ENCODE measurements around the gene SLC9C2. TPM values are rescaled to one million over a fixed set of nuclear protein-coding genes. Genes with fewer than 3 reads are reported as not detected.

The SLC9C2 gene
- polyA plus RNA-seq, 3 donors, result not detected

DNA sequence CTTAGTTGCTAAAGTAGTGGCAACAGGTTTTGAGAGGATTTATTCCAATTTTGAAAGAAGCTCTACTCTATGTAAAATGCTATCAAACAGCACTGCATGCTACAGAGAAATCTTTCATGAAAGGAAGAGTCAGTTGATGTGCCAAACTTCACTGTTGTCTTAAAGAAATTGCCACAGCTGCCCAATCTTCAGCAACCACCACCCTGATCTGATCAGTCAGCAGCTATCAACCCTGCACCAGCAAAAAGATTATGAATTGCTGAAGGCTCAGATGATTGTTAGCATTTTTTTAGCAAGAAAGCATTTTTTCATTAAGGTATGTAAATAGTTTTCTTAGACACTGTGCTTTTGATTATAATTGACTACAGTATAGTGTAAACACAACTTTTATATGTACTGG is 49.6 kb downstream of the SLC9C2 start:
- Histone ChIP-seq H3K4me2 (replicated peaks; ENCODE audit: extremely low read depth, low read length, poor library complexity, severe bottlenecking) (no peak overlapping the region), H3K4me3 (replicated peaks in 1 of 3; ENCODE audit: low read depth in 2 of 3, low read length in 3 of 3) (no peak overlapping the region), H3K4me1 (ENCODE audit: control insufficient read depth in 1 of 2, insufficient read depth in 2 of 2, low read length in 2 of 2) (no peaks in the 10 kb centered on the region), H2AFZ (ENCODE audit: insufficient read depth, low read depth, low read length, poor library complexity, severe bottlenecking) (no peak overlapping the region), H3K9me3 (replicated peaks in 1 of 2; ENCODE audit: control insufficient read depth in 1 of 2, insufficient read depth in 1 of 2, low read length in 2 of 2) (no peaks in the 10 kb centered on the region), H3K9ac (ENCODE audit: insufficient read depth, low read length, poor library complexity, severe bottlenecking) (no peak overlapping the region), H3K27ac (ENCODE audit: low read depth in 1 of 2, low read length in 2 of 2) (no peak overlapping the region), H4K20me1 (ENCODE audit: insufficient read depth, low read length) (no peaks in the 10 kb centered on the region), H3K79me2 (ENCODE audit: insufficient read depth, low read length) (no peaks in the 10 kb centered on the region), H3K27me3 (ENCODE audit: control insufficient read depth in 2 of 2, insufficient read depth in 2 of 2, low read length in 2 of 2) (no peaks in the 10 kb centered on the region), H3K36me3 (replicated peaks in 1 of 2; ENCODE audit: control insufficient read depth in 1 of 2, insufficient read depth in 2 of 2, low read length in 2 of 2) (no peaks in the 10 kb centered on the region)
- no peak for DNase-seq
- Mint-ChIP-seq H3K27me3 (ENCODE audit: low read depth in 3 of 3) (no peaks in the 10 kb centered on the region), H3K4me3 (no peak overlapping the region), H3K27ac (no peak overlapping the region), H3K9me3 (peaks cover 0 to 3% (median 0%) of the 10 kb centered on the region in 7 donors), H3K36me3 (no peaks in the 10 kb centered on the region), H3K4me1 (no peaks in the 10 kb centered on the region)
- intact Hi-C loops (cut with micrococcal nuclease), result no loop called here
- TF ChIP-seq CTCF (IDR thresholded peaks at IDR 0.05), result no peak

GRCh38 chr1:173551699-173552098 is 51.2 kb downstream of the SLC9C2 start:
- no peak for TF ChIP-seq CTCF (IDR thresholded peaks at IDR 0.05)
- no CpG with 5 or more reads among the region's 3 CpGs for WGBS (ENCODE audit: insufficient coverage)
- Histone ChIP-seq H3K27me3 (ENCODE audit: control insufficient read depth in 2 of 2, insufficient read depth in 2 of 2, low read length in 2 of 2) (no peaks in the 10 kb centered on the region), H3K9ac (ENCODE audit: insufficient read depth, low read length, poor library complexity, severe bottlenecking) (no peak overlapping the region), H3K4me2 (replicated peaks; ENCODE audit: extremely low read depth, low read length, poor library complexity, severe bottlenecking) (no peak overlapping the region), H3K9me3 (replicated peaks in 1 of 2; ENCODE audit: control insufficient read depth in 1 of 2, insufficient read depth in 1 of 2, low read length in 2 of 2) (no peaks in the 10 kb centered on the region), H3K4me1 (ENCODE audit: control insufficient read depth in 1 of 2, insufficient read depth in 2 of 2, low read length in 2 of 2) (no peaks in the 10 kb centered on the region), H2AFZ (ENCODE audit: insufficient read depth, low read depth, low read length, poor library complexity, severe bottlenecking) (no peak overlapping the region), H3K79me2 (ENCODE audit: insufficient read depth, low read length) (no peaks in the 10 kb centered on the region), H3K36me3 (replicated peaks in 1 of 2; ENCODE audit: control insufficient read depth in 1 of 2, insufficient read depth in 2 of 2, low read length in 2 of 2) (no peaks in the 10 kb centered on the region), H4K20me1 (ENCODE audit: insufficient read depth, low read length) (no peaks in the 10 kb centered on the region), H3K4me3 (replicated peaks in 1 of 3; ENCODE audit: low read depth in 2 of 3, low read length in 3 of 3) (no peak overlapping the region), H3K27ac (ENCODE audit: low read depth in 1 of 2, low read length in 2 of 2) (no peak overlapping the region)
- no peaks in the 10 kb centered on the region for H3K27me3 Mint-ChIP-seq (ENCODE audit: low read depth in 3 of 3)
- no peaks in the 10 kb centered on the region for H3K4me1 Mint-ChIP-seq
- peaks cover 0 to 3% (median 0%) of the 10 kb centered on the region in 7 donors for H3K9me3 Mint-ChIP-seq
- H3K4me3 Mint-ChIP-seq, result no peak overlapping the region
- intact Hi-C loops (cut with micrococcal nuclease), result no loop called here
- no peak for DNase-seq
- H3K27ac Mint-ChIP-seq, result no peak overlapping the region
- H3K36me3 Mint-ChIP-seq, result no peaks in the 10 kb centered on the region
